GM10266 (cell line): Measurements from ENCODE around the gene GPATCH4.

Experiments
- DNase-seq: peaks from one replicate; pipeline ENCODE4 v3.0.0; 2012; ENCODE audit errors: extremely low spot score
- TF ChIP-seq, protein P1 (sequence below): IDR thresholded peaks from 2 replicates; pipeline ENCODE4 v1.5.1; 2012; ENCODE audit warnings: mild to moderate bottlenecking, low read depth; ENCODE audit not compliant: control insufficient read depth, insufficient read depth; ENCODE audit errors: missing control alignments

GPATCH4 gene

DNA sequence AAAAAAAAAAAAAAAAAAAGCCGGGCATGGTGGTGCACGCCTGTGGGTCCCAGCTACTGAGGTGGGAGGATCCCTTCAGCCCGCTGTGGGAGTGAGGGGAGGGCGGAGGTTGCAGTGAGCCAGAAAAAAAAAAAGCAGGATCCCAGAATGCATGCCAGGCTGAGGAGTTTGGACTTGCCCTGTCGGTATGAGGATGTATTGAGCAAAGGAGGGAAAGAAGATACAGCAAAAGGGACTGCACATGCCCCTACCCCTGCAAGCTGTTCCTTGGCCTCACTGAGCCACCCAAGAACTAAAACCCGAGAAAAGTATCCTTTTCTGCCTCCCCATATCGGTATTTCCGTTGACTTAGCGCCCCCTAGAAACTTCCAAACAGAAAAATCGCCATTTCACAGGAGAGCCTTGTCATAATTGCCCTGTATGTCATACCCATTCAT, 1.3 kb upstream of the GPATCH4 start:
- DNase-seq, result no peak
- TF ChIP-seq, protein P1, sequence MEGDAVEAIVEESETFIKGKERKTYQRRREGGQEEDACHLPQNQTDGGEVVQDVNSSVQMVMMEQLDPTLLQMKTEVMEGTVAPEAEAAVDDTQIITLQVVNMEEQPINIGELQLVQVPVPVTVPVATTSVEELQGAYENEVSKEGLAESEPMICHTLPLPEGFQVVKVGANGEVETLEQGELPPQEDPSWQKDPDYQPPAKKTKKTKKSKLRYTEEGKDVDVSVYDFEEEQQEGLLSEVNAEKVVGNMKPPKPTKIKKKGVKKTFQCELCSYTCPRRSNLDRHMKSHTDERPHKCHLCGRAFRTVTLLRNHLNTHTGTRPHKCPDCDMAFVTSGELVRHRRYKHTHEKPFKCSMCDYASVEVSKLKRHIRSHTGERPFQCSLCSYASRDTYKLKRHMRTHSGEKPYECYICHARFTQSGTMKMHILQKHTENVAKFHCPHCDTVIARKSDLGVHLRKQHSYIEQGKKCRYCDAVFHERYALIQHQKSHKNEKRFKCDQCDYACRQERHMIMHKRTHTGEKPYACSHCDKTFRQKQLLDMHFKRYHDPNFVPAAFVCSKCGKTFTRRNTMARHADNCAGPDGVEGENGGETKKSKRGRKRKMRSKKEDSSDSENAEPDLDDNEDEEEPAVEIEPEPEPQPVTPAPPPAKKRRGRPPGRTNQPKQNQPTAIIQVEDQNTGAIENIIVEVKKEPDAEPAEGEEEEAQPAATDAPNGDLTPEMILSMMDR, result peak; percentile 49

DNA sequence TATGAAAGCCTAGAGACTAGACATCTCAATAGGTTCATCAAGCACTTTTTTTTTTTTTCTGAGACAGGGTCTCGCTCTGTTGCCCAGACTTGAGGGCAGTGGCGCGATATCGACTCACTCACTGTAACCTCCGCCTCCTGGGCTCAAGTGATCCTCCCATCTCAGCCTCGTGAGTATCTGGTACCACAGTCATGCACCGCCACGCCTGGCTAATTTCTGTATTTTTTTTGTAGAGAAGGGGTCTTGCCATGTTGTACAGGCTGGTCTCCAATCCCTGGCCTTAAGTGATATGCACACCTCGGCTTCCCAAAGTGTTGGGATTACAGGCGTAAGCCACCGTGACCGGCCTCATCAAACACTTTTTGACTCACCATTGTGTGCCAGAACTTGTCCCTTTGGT, 613 bp upstream of the GPATCH4 start:
- TF ChIP-seq, protein P1, result no peak
- DNase-seq, result no peak

DNA sequence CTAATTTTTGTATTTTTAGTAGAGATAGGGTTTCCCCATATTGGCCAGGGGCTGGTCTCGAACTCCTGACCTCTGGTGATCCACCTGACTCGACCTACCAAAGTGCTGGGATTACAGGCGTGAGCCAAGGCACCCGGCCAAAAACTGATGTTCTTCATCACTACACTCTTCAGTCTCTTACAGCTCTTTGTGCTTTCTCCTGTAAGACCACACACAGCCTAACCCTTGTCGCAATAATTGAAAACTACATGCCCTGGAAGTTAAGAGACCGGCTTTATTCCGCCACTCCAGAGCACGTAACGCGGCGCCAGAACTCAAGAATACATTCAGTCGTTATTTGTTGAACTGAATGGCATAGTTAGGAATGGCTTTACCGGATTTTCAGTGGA, 552 bp downstream of the GPATCH4 start:
- no peak for DNase-seq
- TF ChIP-seq, protein P1, result no peak

DNA sequence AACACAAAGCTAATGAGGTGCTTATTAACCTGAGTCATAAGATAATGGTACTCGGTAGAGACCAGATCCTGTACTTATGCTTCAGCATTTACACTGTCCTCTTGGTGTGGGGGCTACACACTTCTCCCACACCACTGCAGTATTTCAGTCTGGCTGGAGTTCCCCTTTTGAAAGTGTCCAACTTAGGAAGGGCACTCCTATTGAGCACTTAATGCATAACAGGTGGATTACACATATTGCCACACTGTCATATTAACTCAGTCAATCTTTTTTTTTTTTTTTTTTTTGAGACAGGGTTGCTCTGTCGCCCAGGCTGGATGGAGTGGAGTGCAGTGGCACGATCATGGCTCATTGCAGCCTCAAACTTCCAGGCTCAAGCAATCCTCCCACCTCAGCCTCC, 1.5 kb downstream of the GPATCH4 start:
- no peak for DNase-seq
- TF ChIP-seq, protein P1, result no peak

DNA sequence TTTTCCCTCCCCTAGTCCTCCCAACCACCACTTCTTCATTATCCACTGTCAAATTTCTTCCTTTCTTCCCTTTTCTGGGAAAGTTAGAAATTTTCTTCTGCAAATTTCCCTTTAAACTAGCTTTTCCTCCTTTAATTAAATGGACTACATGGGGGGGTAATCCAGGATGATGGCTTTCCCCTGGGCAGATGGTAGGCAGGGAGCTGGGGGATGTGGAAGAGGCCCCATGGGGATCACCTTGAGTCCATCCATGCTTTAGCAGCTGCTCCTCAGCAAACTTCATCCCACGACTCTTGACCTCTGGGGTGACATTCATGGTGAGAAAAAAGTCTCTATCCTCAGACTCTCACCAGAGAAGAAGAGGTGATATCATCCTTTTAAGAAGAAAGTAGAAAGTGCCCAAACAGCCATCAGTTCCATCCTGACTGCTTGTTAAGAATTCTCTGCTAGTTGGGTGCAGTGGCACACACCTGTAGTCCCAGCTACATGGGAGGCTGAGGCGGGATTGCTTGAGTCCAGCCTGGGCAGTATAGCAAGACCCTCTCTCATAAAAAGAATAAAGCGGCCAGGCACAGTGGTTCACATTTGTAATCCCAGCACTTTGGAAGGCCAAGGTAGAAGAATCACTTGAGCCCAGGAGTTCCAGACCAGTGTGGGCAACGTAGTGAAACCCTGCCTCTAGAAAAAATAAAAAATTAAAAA, 2.4 kb downstream of the GPATCH4 start:
- DNase-seq, result no peak
- TF ChIP-seq, protein P1, result no peak

DNA sequence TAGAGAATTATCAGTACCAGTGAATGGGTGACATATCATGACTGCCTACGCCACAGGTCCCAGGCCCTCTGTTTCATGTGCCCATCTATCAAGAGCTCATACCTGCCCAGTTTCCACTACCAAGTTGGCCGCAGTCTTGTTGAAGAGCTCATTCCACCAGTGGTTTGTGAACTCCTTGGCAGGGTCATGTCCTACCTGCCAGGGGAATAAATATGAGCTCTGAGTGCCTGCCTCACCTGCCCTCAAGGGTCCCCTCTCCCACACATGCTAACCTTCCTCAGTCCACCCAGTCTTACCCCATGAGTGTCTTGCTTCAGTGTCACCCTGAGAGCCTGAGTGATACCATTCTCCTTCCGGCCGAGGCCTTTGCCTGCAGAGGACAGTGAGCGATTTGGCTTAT, 3.2 kb downstream of the GPATCH4 start:
- DNase-seq, result no peak
- TF ChIP-seq, protein P1, result no peak

DNA sequence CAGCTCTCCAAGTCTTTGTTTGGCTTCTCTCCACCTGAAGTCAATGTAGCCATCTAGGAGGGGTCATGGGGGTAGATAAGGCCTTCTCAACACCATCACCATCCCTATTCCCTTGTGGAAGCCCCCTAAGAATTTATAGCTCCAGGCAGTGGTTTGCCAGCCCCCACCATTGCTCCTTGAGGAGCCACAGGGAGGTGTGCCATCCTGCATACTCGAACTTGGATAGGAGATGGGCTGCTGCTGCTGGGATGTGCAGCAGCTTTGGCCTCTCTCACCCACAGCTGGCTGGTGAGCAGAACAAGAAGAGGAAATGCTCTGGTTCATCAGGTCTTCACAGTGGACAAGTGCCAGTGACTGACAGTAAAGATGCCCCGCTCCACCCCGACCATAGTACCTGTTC, 4.9 kb downstream of the GPATCH4 start:
- TF ChIP-seq, protein P1, result no peak
- no peak for DNase-seq
